ENCODE data around the gene CASK.

DNA sequence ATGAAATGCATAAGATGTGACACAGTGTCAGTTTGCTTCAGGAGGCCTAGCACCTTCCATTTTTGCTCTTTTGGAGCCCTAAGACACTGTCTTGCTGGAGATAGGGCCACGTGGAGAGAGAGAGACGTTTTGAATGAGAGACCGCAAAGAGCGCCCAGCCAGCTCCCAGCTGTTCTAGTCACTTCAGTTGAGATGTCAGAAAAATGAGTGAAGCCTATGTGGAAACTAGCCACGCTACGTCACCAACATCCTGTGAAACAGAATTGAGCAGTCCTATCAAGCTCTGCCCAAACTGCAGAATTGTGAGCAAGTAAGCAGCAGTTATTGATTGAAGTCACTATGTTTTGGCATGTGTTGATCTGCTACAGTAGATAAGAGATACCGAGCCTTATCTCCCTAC lies 186.3 kb downstream of the CASK start:
- TF ChIP-seq, protein P1, sequence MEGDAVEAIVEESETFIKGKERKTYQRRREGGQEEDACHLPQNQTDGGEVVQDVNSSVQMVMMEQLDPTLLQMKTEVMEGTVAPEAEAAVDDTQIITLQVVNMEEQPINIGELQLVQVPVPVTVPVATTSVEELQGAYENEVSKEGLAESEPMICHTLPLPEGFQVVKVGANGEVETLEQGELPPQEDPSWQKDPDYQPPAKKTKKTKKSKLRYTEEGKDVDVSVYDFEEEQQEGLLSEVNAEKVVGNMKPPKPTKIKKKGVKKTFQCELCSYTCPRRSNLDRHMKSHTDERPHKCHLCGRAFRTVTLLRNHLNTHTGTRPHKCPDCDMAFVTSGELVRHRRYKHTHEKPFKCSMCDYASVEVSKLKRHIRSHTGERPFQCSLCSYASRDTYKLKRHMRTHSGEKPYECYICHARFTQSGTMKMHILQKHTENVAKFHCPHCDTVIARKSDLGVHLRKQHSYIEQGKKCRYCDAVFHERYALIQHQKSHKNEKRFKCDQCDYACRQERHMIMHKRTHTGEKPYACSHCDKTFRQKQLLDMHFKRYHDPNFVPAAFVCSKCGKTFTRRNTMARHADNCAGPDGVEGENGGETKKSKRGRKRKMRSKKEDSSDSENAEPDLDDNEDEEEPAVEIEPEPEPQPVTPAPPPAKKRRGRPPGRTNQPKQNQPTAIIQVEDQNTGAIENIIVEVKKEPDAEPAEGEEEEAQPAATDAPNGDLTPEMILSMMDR (IDR thresholded peaks at IDR 0.05; ENCODE audit: low read depth, low read length, poor library complexity, severe bottlenecking) = no peak
- no peak for TF ChIP-seq EZH2phosphoT487 (IDR thresholded peaks at IDR 0.05; ENCODE audit: borderline replicate concordance, low read length)
